ENCODE measurements around the gene RPS3. TPM values are rescaled to one million over a fixed set of nuclear protein-coding genes. Genes with fewer than 3 reads are reported as not detected.

RPS3 gene
- total and polyA plus RNA-seq, 2 of the 13 experiments (the other 11 are each of a cell fraction or from before 2014, with no cell fraction given): 2,143 to 3,616 TPM

DNA sequence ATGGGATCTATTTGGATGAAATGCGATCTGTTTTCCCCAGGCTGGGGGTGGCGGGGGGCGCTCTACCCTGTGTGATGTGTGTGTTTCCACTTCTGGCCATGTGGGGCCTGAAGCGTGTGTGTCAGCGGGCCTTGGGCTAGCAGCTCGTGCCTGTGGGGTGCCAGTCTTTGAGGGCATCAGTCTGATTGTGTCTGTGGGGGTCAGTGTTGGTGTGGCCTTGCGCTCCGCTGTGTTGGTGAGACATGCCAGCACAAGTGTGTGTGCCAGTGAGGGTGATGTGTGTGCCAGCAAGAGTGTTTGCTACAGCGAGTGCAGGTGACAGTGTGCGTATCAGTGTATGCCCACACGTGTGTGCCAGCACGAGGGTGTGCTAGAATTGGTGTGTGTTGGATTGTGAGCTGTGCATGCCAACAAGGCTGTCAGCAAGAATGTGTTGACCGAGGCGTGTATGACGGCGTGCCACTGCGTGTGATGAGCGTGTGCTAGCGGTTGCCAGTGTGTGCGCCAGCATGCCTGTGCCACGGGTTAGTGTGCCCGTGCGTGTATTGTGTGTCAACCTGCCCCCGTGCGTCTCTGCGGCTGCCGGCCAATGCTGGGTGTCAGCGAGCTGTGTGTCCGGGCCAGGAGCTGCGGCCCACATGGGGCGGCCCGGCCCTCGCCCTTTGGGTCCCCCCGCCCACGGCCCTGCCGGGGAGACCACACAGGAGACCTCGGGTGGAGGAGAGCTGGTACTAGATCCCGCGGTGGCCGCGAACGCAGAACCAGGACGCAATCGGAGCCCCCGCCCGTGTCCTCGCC lies 48.4 kb upstream of the RPS3 start (continued):
- TF ChIP-seq, protein P1, sequence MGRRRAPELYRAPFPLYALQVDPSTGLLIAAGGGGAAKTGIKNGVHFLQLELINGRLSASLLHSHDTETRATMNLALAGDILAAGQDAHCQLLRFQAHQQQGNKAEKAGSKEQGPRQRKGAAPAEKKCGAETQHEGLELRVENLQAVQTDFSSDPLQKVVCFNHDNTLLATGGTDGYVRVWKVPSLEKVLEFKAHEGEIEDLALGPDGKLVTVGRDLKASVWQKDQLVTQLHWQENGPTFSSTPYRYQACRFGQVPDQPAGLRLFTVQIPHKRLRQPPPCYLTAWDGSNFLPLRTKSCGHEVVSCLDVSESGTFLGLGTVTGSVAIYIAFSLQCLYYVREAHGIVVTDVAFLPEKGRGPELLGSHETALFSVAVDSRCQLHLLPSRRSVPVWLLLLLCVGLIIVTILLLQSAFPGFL (CRISPR knock-in tag; IDR thresholded peaks at IDR 0.05): no peak
- TF ChIP-seq, protein P2, sequence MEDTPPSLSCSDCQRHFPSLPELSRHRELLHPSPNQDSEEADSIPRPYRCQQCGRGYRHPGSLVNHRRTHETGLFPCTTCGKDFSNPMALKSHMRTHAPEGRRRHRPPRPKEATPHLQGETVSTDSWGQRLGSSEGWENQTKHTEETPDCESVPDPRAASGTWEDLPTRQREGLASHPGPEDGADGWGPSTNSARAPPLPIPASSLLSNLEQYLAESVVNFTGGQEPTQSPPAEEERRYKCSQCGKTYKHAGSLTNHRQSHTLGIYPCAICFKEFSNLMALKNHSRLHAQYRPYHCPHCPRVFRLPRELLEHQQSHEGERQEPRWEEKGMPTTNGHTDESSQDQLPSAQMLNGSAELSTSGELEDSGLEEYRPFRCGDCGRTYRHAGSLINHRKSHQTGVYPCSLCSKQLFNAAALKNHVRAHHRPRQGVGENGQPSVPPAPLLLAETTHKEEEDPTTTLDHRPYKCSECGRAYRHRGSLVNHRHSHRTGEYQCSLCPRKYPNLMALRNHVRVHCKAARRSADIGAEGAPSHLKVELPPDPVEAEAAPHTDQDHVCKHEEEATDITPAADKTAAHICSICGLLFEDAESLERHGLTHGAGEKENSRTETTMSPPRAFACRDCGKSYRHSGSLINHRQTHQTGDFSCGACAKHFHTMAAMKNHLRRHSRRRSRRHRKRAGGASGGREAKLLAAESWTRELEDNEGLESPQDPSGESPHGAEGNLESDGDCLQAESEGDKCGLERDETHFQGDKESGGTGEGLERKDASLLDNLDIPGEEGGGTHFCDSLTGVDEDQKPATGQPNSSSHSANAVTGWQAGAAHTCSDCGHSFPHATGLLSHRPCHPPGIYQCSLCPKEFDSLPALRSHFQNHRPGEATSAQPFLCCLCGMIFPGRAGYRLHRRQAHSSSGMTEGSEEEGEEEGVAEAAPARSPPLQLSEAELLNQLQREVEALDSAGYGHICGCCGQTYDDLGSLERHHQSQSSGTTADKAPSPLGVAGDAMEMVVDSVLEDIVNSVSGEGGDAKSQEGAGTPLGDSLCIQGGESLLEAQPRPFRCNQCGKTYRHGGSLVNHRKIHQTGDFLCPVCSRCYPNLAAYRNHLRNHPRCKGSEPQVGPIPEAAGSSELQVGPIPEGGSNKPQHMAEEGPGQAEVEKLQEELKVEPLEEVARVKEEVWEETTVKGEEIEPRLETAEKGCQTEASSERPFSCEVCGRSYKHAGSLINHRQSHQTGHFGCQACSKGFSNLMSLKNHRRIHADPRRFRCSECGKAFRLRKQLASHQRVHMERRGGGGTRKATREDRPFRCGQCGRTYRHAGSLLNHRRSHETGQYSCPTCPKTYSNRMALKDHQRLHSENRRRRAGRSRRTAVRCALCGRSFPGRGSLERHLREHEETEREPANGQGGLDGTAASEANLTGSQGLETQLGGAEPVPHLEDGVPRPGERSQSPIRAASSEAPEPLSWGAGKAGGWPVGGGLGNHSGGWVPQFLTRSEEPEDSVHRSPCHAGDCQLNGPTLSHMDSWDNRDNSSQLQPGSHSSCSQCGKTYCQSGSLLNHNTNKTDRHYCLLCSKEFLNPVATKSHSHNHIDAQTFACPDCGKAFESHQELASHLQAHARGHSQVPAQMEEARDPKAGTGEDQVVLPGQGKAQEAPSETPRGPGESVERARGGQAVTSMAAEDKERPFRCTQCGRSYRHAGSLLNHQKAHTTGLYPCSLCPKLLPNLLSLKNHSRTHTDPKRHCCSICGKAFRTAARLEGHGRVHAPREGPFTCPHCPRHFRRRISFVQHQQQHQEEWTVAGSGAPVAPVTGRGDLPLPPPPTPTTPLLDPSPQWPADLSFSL (CRISPR knock-in tag; IDR thresholded peaks at IDR 0.05): peak; percentile 75
- TF ChIP-seq FOXO1 (CRISPR knock-in tag; IDR thresholded peaks at IDR 0.05) (0 out of 2 replicates have a peak, but pooled peaks have one; percentile 16), ZBTB38 (CRISPR knock-in tag; IDR thresholded peaks at IDR 0.05) (peak; percentile 90), ZNF34 (CRISPR knock-in tag; IDR thresholded peaks at IDR 0.05; ENCODE audit: borderline replicate concordance) (peak; percentile 45; the same call in 1 of the 2 replicates), SRF (IDR thresholded peaks at IDR 0.05; ENCODE audit: low read depth, low read length) (no peak), ZNF619 (CRISPR knock-in tag; IDR thresholded peaks at IDR 0.05) (no peak), ZNF343 (CRISPR knock-in tag; IDR thresholded peaks at IDR 0.05) (0 out of 2 replicates have a peak, but pooled peaks have one; percentile 17)
- TF ChIP-seq, protein P3, sequence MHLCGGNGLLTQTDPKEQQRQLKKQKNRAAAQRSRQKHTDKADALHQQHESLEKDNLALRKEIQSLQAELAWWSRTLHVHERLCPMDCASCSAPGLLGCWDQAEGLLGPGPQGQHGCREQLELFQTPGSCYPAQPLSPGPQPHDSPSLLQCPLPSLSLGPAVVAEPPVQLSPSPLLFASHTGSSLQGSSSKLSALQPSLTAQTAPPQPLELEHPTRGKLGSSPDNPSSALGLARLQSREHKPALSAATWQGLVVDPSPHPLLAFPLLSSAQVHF (CRISPR knock-in tag; IDR thresholded peaks at IDR 0.05): 0 out of 2 replicates have a peak, but pooled peaks have one; percentile 47
- TF ChIP-seq, protein P4, sequence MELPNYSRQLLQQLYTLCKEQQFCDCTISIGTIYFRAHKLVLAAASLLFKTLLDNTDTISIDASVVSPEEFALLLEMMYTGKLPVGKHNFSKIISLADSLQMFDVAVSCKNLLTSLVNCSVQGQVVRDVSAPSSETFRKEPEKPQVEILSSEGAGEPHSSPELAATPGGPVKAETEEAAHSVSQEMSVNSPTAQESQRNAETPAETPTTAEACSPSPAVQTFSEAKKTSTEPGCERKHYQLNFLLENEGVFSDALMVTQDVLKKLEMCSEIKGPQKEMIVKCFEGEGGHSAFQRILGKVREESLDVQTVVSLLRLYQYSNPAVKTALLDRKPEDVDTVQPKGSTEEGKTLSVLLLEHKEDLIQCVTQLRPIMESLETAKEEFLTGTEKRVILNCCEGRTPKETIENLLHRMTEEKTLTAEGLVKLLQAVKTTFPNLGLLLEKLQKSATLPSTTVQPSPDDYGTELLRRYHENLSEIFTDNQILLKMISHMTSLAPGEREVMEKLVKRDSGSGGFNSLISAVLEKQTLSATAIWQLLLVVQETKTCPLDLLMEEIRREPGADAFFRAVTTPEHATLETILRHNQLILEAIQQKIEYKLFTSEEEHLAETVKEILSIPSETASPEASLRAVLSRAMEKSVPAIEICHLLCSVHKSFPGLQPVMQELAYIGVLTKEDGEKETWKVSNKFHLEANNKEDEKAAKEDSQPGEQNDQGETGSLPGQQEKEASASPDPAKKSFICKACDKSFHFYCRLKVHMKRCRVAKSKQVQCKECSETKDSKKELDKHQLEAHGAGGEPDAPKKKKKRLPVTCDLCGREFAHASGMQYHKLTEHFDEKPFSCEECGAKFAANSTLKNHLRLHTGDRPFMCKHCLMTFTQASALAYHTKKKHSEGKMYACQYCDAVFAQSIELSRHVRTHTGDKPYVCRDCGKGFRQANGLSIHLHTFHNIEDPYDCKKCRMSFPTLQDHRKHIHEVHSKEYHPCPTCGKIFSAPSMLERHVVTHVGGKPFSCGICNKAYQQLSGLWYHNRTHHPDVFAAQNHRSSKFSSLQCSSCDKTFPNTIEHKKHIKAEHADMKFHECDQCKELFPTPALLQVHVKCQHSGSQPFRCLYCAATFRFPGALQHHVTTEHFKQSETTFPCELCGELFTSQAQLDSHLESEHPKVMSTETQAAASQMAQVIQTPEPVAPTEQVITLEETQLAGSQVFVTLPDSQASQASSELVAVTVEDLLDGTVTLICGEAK (IDR thresholded peaks at IDR 0.05): no peak
- TF ChIP-seq, protein P4 (CRISPR knock-in tag; IDR thresholded peaks at IDR 0.05): 0 out of 2 replicates have a peak, but pooled peaks have one; percentile 50

All from HepG2 (cell line).